Keratinocyte (primary cell): Measurements from ENCODE around the gene CTIF. TPM values are rescaled to one million over a fixed set of nuclear protein-coding genes. Genes with fewer than 3 reads are reported as not detected.

Experiments
- DNase-seq: peaks from one replicate; pipeline ENCODE4 v3.0.0-alpha.2; 2011; ENCODE audit warnings: low read depth, missing footprints, low spot score
- FAIRE-seq: peaks from 2 replicates; lab custom pipeline; 2011; peaks lifted over from hg19 to GRCh38; lab: Jason Lieb, UNC
- H2AFZ ChIP-seq: 2 replicates; pipeline ENCODE4 v1.6.0; 2012; ENCODE audit warnings: low read length, control low read depth, inconsistent platforms; ENCODE audit not compliant: control insufficient read depth
- H3K27ac ChIP-seq: 2 replicates; pipeline ENCODE4 v1.5.1; 2011; ENCODE audit warnings: low read length; ENCODE audit not compliant: control insufficient read depth, insufficient read depth
- H3K27me3 ChIP-seq: 3 replicates; pipeline ENCODE4 v1.6.0; 2011; ENCODE audit warnings: low read length; ENCODE audit not compliant: control insufficient read depth, insufficient read depth; ENCODE audit errors: extremely low read depth
- H3K36me3 ChIP-seq, 2 experiments: 2 replicates in 1 of 2; 3 replicates in 1 of 2; pipeline ENCODE4 v1.5.1; 2011; ENCODE audit warnings: low read length in 2 of 2, mild to moderate bottlenecking in 1 of 2; ENCODE audit not compliant: control insufficient read depth in 2 of 2, insufficient read depth in 2 of 2; ENCODE audit errors: extremely low read depth in 1 of 2
- H3K4me1 ChIP-seq: 3 replicates; pipeline ENCODE4 v1.5.1; 2011; ENCODE audit warnings: low read length; ENCODE audit not compliant: control insufficient read depth, insufficient read depth; ENCODE audit errors: extremely low read depth
- H3K4me2 ChIP-seq: 3 replicates; pipeline ENCODE4 v1.6.0; 2011; ENCODE audit warnings: low read depth, low read length; ENCODE audit not compliant: control insufficient read depth, insufficient read depth; ENCODE audit errors: extremely low read depth
- H3K4me3 ChIP-seq, 3 experiments: fragments of 200-600 bp in 1 of 3; sonication (generic) in 1 of 3; 2 replicates in 2 of 3; 3 replicates in 1 of 3; pipeline ENCODE4 v1.5.1; 2011 to 2016; ENCODE audit warnings: low read length in 3 of 3, mild to moderate bottlenecking in 3 of 3, control low read depth in 2 of 3, inconsistent platforms in 1 of 3, low read depth in 1 of 3, mixed read lengths in 1 of 3, mixed run types in 1 of 3, moderate library complexity in 1 of 3; ENCODE audit not compliant: control insufficient read depth in 2 of 3, insufficient read depth in 2 of 3; ENCODE audit errors: extremely low read depth in 1 of 3
- H3K79me2 ChIP-seq: 2 replicates; pipeline ENCODE4 v1.6.0; 2012; ENCODE audit warnings: low read length; ENCODE audit not compliant: control insufficient read depth, insufficient read depth
- H3K9ac ChIP-seq: 3 replicates; pipeline ENCODE4 v1.6.0; 2011; ENCODE audit warnings: low read length; ENCODE audit not compliant: control insufficient read depth, insufficient read depth; ENCODE audit errors: extremely low read depth
- H3K9me1 ChIP-seq: 3 replicates; pipeline ENCODE4 v1.6.0; 2011; ENCODE audit warnings: low read length; ENCODE audit not compliant: control insufficient read depth, insufficient read depth; ENCODE audit errors: extremely low read depth
- H3K9me3 ChIP-seq: 2 replicates; pipeline ENCODE4 v1.5.1; 2012; ENCODE audit warnings: low read depth, low read length; ENCODE audit not compliant: control insufficient read depth
- H4K20me1 ChIP-seq: 3 replicates; pipeline ENCODE4 v1.6.0; 2011; ENCODE audit warnings: low read length; ENCODE audit not compliant: control insufficient read depth, insufficient read depth; ENCODE audit errors: extremely low read depth
- CTCF ChIP-seq, 3 experiments: IDR thresholded peaks in 1 of 3; conservative IDR thresholded peaks in 1 of 3; optimal IDR thresholded peaks in 1 of 3; 2 replicates in 2 of 3; 3 replicates in 1 of 3; pipeline versions ENCODE3 to v1.5.1; 2011; ENCODE audit warnings: low read length in 3 of 3, mild to moderate bottlenecking in 3 of 3, moderate library complexity in 2 of 3, control low read depth in 1 of 3, inconsistent platforms in 1 of 3; ENCODE audit not compliant: insufficient read depth in 2 of 3; ENCODE audit errors: extremely low read depth in 1 of 3
- EZH2 ChIP-seq: IDR thresholded peaks from one replicate; pipeline ENCODE4 v1.6.1; 2012; ENCODE audit warnings: inconsistent platforms, mild to moderate bottlenecking, low read length, moderate library complexity
- dilution Hi-C: fragments of 300-500 bp; cut with MboI; formaldehyde crosslinking; loops from one replicate; pipeline ENCODE4 v1.7.0; 2020; ENCODE audit warnings: low sequenced_read_pairs; ENCODE audit not compliant: extremely low pct_ligation_motif_present
- polyA plus RNA-seq, 5 experiments: library from polyadenylated mRNA; depleted of rRNA in 3 of 5; stranded (reverse) in 3 of 5; stranded (forward) in 1 of 5; unstranded in 1 of 5; fragments of >200 nt; gene quantifications; 1 replicate in 1 of 5; 2 replicates in 3 of 5; 3 replicates in 1 of 5; pipeline versions ENCODE4 v1.2.1 to v1.2.3, GENCODE V29; 2011 to 2012; ENCODE audit warnings: missing spikeins in 2 of 5, low read depth in 1 of 5, low replicate concordance in 1 of 5

The CTIF gene
- polyA plus RNA-seq, 1 donor (not counting 4 experiments of a cell fraction or from before 2014, with no cell fraction given), result 15.0 TPM

- dilution Hi-C loops, result no loop called here
- Histone ChIP-seq H3K9ac (no peak overlapping the region), H3K4me3 (no peak overlapping the region)
Observed at GRCh38 chr18:48782381-48782861, 243.6 kb downstream of the CTIF start.

DNA sequence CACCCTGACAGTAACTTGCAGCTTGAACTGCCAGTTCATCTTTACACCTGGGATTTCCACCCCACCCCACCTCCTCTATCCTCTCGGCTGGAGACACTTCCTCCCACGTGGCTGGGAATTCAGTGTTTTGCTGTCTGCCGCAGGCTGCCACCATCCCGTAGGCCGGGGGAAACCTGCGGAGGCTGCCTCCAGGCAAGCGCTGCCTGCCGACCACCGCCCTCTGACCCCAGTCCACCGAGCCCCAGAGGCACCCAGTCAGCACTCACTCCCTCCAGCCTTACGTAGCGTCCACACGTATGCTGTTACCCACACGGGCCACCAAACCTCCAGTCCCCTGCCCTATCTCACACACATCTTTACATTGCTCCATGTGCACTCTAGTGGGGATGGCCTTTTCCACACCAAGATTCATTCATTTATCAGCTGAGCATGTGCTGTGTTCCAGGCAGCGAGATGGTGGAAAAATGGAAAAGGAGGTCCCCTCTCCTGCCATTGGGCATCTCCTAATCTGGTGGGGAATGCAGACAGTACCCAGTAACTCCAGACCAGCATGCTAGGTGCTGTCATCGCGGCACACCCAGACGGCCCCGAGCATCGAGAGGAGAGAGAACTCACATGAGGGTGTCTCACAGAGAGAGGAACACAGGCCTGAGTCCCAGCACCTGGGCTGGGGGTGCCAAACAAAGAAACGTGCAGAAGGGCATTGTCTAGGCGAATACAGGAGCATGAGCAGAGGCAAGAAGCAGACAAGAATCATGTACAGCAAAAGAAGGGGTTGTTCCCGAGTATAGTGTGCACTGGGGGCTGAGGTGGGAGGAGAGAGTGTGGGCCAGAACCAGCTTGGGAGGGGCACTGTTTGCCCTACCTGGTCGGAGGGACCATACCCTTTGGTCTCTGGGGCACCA lies 245.0 kb downstream of the CTIF start:
- no peak overlapping the region for H3K4me3 ChIP-seq
- H4K20me1 ChIP-seq, result no peaks in the 10 kb centered on the region
- H2AFZ ChIP-seq, result no peak overlapping the region
- FAIRE-seq, result no peak
- H3K9me1 ChIP-seq, result no peaks in the 10 kb centered on the region
- H3K4me1 ChIP-seq, result no peaks in the 10 kb centered on the region
- no peak overlapping the region for H3K4me2 ChIP-seq
- no peak overlapping the region for H3K9ac ChIP-seq
- dilution Hi-C loops, result no loop called here
- no peaks in the 10 kb centered on the region for H3K27me3 ChIP-seq
- no peak overlapping the region for H3K27ac ChIP-seq
- no peak for TF ChIP-seq EZH2
- TF ChIP-seq CTCF (optimal IDR thresholded peaks at IDR 0.05 in 1 of 3, IDR thresholded peaks at IDR 0.05 in 1 of 3, conservative IDR thresholded peaks at IDR 0.05 in 1 of 3; ENCODE audit: extremely low read depth in 1 of 3, insufficient read depth in 2 of 3, low read length in 3 of 3), result no peak
- H3K9me3 ChIP-seq, result no peaks in the 10 kb centered on the region
- H3K79me2 ChIP-seq, result no peaks in the 10 kb centered on the region
- DNase-seq, result no peak
- H3K36me3 ChIP-seq, result peaks cover 0 to 7% of the 10 kb centered on the region in 2 experiments

More at GRCh38 chr18:48782381-48782861, 243.6 kb downstream of the CTIF start:
- Histone ChIP-seq H3K9me3 (no peaks in the 10 kb centered on the region), H3K36me3 (peaks cover 0 to 7% of the 10 kb centered on the region in 2 experiments), H3K27ac (no peak overlapping the region), H3K27me3 (no peaks in the 10 kb centered on the region), H2AFZ (no peak overlapping the region), H3K9me1 (no peaks in the 10 kb centered on the region), H3K4me1 (no peaks in the 10 kb centered on the region), H3K79me2 (no peaks in the 10 kb centered on the region), H3K4me2 (no peak overlapping the region), H4K20me1 (peaks cover 3% of the 10 kb centered on the region)
- FAIRE-seq (no peak), DNase-seq (no peak)
- TF ChIP-seq CTCF (optimal IDR thresholded peaks at IDR 0.05 in 1 of 3, IDR thresholded peaks at IDR 0.05 in 1 of 3, conservative IDR thresholded peaks at IDR 0.05 in 1 of 3; ENCODE audit: extremely low read depth in 1 of 3, insufficient read depth in 2 of 3, low read length in 3 of 3), result no peak
- no peak for TF ChIP-seq EZH2
